ENCODE data around the gene NFU1.
A peak's percentile ranks its signal among the peaks of the same experiment; 100 is the strongest.
"Not testable (repeated sequence)": the region's sequence is repeated elsewhere in the genome, so short reads cannot be mapped to it uniquely, and the experiment has no call there.

Gene NFU1

GRCh38 chr2:69449906-69450305 is 12.7 kb upstream of the NFU1 start:
- DNase-seq, result no peak

GRCh38 chr2:69443673-69444072 is 6.4 kb upstream of the NFU1 start:
- not testable (repeated sequence) for DNase-seq

GRCh38 chr2:69439499-69439898 is 2.3 kb upstream of the NFU1 start:
- not testable (repeated sequence) for DNase-seq

- DNase-seq, result no peak
Measured at GRCh38 chr2:69438580-69438979, 1.3 kb upstream of the NFU1 start.

GRCh38 chr2:69437751-69438154 is 518 bp upstream of the NFU1 start:
- DNase-seq, result no peak

- no peak for DNase-seq
Measured at GRCh38 chr2:69436596-69436937, 668 bp downstream of the NFU1 start.

- no peak for DNase-seq
Measured at GRCh38 chr2:69434753-69435152, 2.5 kb downstream of the NFU1 start.

GRCh38 chr2:69429491-69430183 is 7.6 kb downstream of the NFU1 start:
- DNase-seq, result no peak

GRCh38 chr2:69428981-69429380 is 8.3 kb downstream of the NFU1 start:
- DNase-seq, result no peak

- no peak for DNase-seq
Measured at GRCh38 chr2:69424419-69424818, 12.8 kb downstream of the NFU1 start.

- DNase-seq, result no peak
Measured at GRCh38 chr2:69422198-69422597, 15.0 kb downstream of the NFU1 start.

GRCh38 chr2:69419111-69419510 is 18.1 kb downstream of the NFU1 start:
- DNase-seq, result not testable (repeated sequence)

GRCh38 chr2:69416147-69416546 is 21.1 kb downstream of the NFU1 start:
- no peak for DNase-seq

- DNase-seq, result no peak
Measured at GRCh38 chr2:69411120-69411519, 26.1 kb downstream of the NFU1 start.

- DNase-seq, result no peak
Measured at GRCh38 chr2:69405306-69405705, 31.9 kb downstream of the NFU1 start.

GRCh38 chr2:69400121-69400520 is 37.1 kb downstream of the NFU1 start:
- no peak for DNase-seq

GRCh38 chr2:69397234-69397633 is 40.0 kb downstream of the NFU1 start:
- DNase-seq, result no peak

- DNase-seq, result no peak
Measured at GRCh38 chr2:69395866-69396265, 41.4 kb downstream of the NFU1 start.

- DNase-seq, result no peak
Measured at GRCh38 chr2:69393963-69394362, 43.3 kb downstream of the NFU1 start.

- DNase-seq, result no peak
Measured at GRCh38 chr2:69390471-69390870, 46.8 kb downstream of the NFU1 start.

- no peak for DNase-seq
Measured at GRCh38 chr2:69390001-69390400, 47.2 kb downstream of the NFU1 start.

- no peak for DNase-seq
Measured at GRCh38 chr2:69389271-69389670, 48.0 kb downstream of the NFU1 start.

- no peak for DNase-seq
Measured at GRCh38 chr2:69387770-69388481, 49.3 kb downstream of the NFU1 start.

GRCh38 chr2:69386789-69387734 is 50.2 kb downstream of the NFU1 start, which contains the start of gene GFPT1:
Gene GFPT1, minus strand, starts transcription at chr2:69387227. Its CDS starts 156 bp downstream, at chr2:69387071.
- peak; percentile 96 for DNase-seq
